PC-3 (cell line): ENCODE measurements around the gene F5. TPM values are rescaled to one million over a fixed set of nuclear protein-coding genes. Genes with fewer than 3 reads are reported as not detected.

ENCODE experiments used
- ATAC-seq: fragments of 200-7000 bp; cut with Tn5 transposase; 2 replicates; pipeline ENCODE4 v1.9.1; 2020; ENCODE audit warnings: mild to moderate bottlenecking, moderate library complexity
- BruUV-seq: library from RNA; stranded (reverse); fragments of 400-500 nt; replicated peaks from 2 replicates; lab custom pipeline; 2021; lab: Mats Ljungman, UMichigan
- CTCF ChIA-PET: fragments of 300-600 bp; sonication (Branson Sonifier 250); formaldehyde crosslinking; loops from one replicate; lab custom pipeline; 2022; ENCODE audit warnings: antibody characterized with exemption; lab: Charles Lee
- POLR2A ChIA-PET: fragments of 300-600 bp; sonication (Branson Sonifier 250); formaldehyde crosslinking; loops from one replicate; lab custom pipeline; 2022; ENCODE audit warnings: antibody characterized with exemption; ENCODE audit not compliant: unreplicated experiment; lab: Charles Lee
- DNase-seq: peaks from one replicate; pipeline ENCODE4 v3.0.0-alpha.2; 2015
- H2AFZ ChIP-seq: fragments of 300-600 bp; sonication (generic); 2 replicates; pipeline ENCODE4 v1.6.0; 2016; ENCODE audit warnings: antibody characterized with exemption, low read length
- H3F3A ChIP-seq: fragments of 300-600 bp; sonication (generic); one replicate; pipeline ENCODE4 v1.6.0; 2017; ENCODE audit warnings: antibody characterized with exemption, low read length, control low read depth, mild to moderate bottlenecking; ENCODE audit not compliant: unreplicated experiment
- H3K27ac ChIP-seq: fragments of 300-600 bp; sonication (generic); 2 replicates; pipeline ENCODE4 v1.5.1; 2016; ENCODE audit warnings: mild to moderate bottlenecking, low read length
- H3K27me3 ChIP-seq: fragments of 300-600 bp; sonication (generic); 2 replicates; pipeline ENCODE4 v1.6.1; 2016; ENCODE audit warnings: low read length, mixed read lengths
- H3K36me3 ChIP-seq: fragments of 300-600 bp; sonication (generic); 2 replicates; pipeline ENCODE4 v1.6.1; 2016; ENCODE audit warnings: low read depth, mixed run types, low read length, mixed read lengths
- H3K4me1 ChIP-seq: fragments of 300-600 bp; sonication (generic); 2 replicates; pipeline ENCODE4 v1.5.1; 2016; ENCODE audit warnings: low read length; ENCODE audit not compliant: insufficient read depth
- H3K4me2 ChIP-seq: fragments of 300-600 bp; sonication (generic); 2 replicates; pipeline ENCODE4 v1.6.0; 2016; ENCODE audit warnings: low read length
- H3K4me3 ChIP-seq: fragments of 300-600 bp; sonication (generic); 2 replicates; pipeline ENCODE4 v1.5.1; 2016; ENCODE audit warnings: mild to moderate bottlenecking, low read length, mixed read lengths
- H3K79me2 ChIP-seq: fragments of 300-600 bp; sonication (generic); 2 replicates; pipeline ENCODE4 v1.6.1; 2017; ENCODE audit warnings: low read length, mixed read lengths
- H3K9ac ChIP-seq: fragments of 300-600 bp; sonication (generic); 2 replicates; pipeline ENCODE4 v1.6.0; 2016; ENCODE audit warnings: mild to moderate bottlenecking, low read length
- H3K9me2 ChIP-seq: fragments of 300-600 bp; sonication (generic); replicated peaks from 2 replicates; pipeline ENCODE4 v1.6.1; 2016; ENCODE audit warnings: mixed run types, low read length, mixed read lengths
- H3K9me3 ChIP-seq: fragments of 300-600 bp; sonication (generic); 2 replicates; pipeline ENCODE4 v1.6.1; 2016; ENCODE audit warnings: low read length, mixed read lengths
- H4K20me1 ChIP-seq: fragments of 300-600 bp; sonication (generic); 2 replicates; pipeline ENCODE4 v1.6.1; 2016; ENCODE audit warnings: low read length, mixed read lengths
- CTCF ChIP-seq: fragments of 300-600 bp; sonication (generic); conservative IDR thresholded peaks from 2 replicates; pipeline ENCODE4 v1.5.1; 2017; ENCODE audit warnings: antibody characterized with exemption, low read depth, mild to moderate bottlenecking, low read length
- EZH2 ChIP-seq: fragments of 300-600 bp; sonication (generic); IDR thresholded peaks from one replicate; pipeline ENCODE4 v1.6.1; 2017; ENCODE audit warnings: antibody characterized with exemption, mild to moderate bottlenecking, low read length; ENCODE audit not compliant: unreplicated experiment
- EZH2phosphoT487 ChIP-seq: fragments of 300-600 bp; sonication (generic); IDR thresholded peaks from 2 replicates; pipeline ENCODE4 v1.6.1; 2018; ENCODE audit warnings: mild to moderate bottlenecking, antibody characterized with exemption, low read length, borderline replicate concordance
- intact Hi-C: fragments of 100-400 bp; cut with micrococcal nuclease; formaldehyde crosslinking; loops from 2 replicates; pipeline ENCODE4 v1.9.0; 2023
- total RNA-seq: library from RNA; depleted of rRNA; stranded (reverse); fragments of >200 nt; gene quantifications from 2 replicates; pipeline ENCODE4 v1.2.3, GENCODE V29; 2014

Gene F5
- total RNA-seq, 1 experiment from 2014 or later, result not detected

GRCh38 chr1:169515641-169516040, 70.6 kb downstream of the F5 start:
- no peaks in the 10 kb centered on the region for H4K20me1 ChIP-seq
- H2AFZ ChIP-seq, result no peak overlapping the region
- ATAC-seq, result no peak
- intact Hi-C loops, result loop anchor here (2.0 kb wide), 1 partner anchor 47 kb away; no protein-coding TSS in a partner anchor
- DNase-seq, result no peak
- no peaks in the 10 kb centered on the region for H3K27me3 ChIP-seq
- TF ChIP-seq CTCF (no peak), EZH2phosphoT487 (no peak), EZH2 (no peak)
- no peaks in the 10 kb centered on the region for H3K79me2 ChIP-seq
- ChIA-PET POLR2A (interaction anchor here (0.7 kb wide), 1 partner anchor 46 kb away, joined by 5 read pairs; no protein-coding TSS in a partner anchor), CTCF (no interaction called here)
- H3K36me3 ChIP-seq, result no peaks in the 10 kb centered on the region
- BruUV-seq, result no TSS peak
- H3K9ac ChIP-seq, result no peak overlapping the region
- peaks cover 56% of the 10 kb centered on the region for H3K4me1 ChIP-seq
- H3K4me2 ChIP-seq, result no peak overlapping the region
- no peaks in the 10 kb centered on the region for H3K9me3 ChIP-seq
- H3F3A ChIP-seq, result peaks cover 5% of the 10 kb centered on the region
- H3K27ac ChIP-seq, result no peak overlapping the region
- H3K9me2 ChIP-seq, result no peaks in the 10 kb centered on the region
- H3K4me3 ChIP-seq, result no peak overlapping the region

GRCh38 chr1:169514566-169515270, 71.6 kb downstream of the F5 start:
- Histone ChIP-seq H2AFZ (no peak overlapping the region), H3K4me2 (no peak overlapping the region), H4K20me1 (no peaks in the 10 kb centered on the region), H3K9me3 (no peaks in the 10 kb centered on the region), H3K27ac (0 out of 2 replicates have a peak overlapping the region, but pooled peaks have one; percentile 2), H3K4me3 (no peak overlapping the region), H3K27me3 (no peaks in the 10 kb centered on the region), H3K4me1 (peaks cover 58% of the 10 kb centered on the region), H3K36me3 (no peaks in the 10 kb centered on the region), H3K9me2 (no peaks in the 10 kb centered on the region), H3K9ac (no peak overlapping the region), H3F3A (peaks cover 5% of the 10 kb centered on the region), H3K79me2 (no peaks in the 10 kb centered on the region)
- intact Hi-C loops, result loop anchor here (1.0 kb wide), 1 partner anchor 14 kb away; no protein-coding TSS in a partner anchor
- POLR2A ChIA-PET, result no interaction called here
- DNase-seq (peak; percentile 32), ATAC-seq (peak; percentile 44)
- BruUV-seq, result no TSS peak
- TF ChIP-seq EZH2 (no peak), CTCF (no peak), EZH2phosphoT487 (no peak)
- CTCF ChIA-PET, result interaction anchor here (1.1 kb wide), 1 partner anchor 31 kb away, joined by 4 read pairs; no protein-coding TSS in a partner anchor

DNA sequence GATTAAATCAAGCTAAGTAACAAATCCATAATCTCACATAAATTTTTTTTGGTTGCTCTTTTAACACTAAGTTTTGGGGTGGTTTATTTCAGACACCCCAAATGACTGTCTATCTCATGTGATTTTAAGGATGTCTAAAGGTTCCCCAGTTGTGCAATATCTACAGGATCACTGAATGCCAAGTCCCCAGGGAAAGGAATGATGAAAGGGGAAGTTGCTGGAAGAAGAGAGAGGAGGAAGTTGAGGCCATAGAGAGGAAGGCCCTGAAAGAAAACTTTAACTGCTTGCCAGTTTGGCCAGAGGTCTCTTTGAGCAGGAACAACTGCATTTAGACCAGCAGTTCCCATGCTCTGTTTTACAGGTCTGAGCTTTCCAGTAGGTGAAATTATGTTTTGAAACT, 73.1 kb downstream of the F5 start:
- Histone ChIP-seq H4K20me1 (no peaks in the 10 kb centered on the region), H3F3A (peaks cover 5% of the 10 kb centered on the region), H3K9me2 (no peaks in the 10 kb centered on the region), H3K4me3 (no peak overlapping the region), H3K79me2 (no peaks in the 10 kb centered on the region), H3K9ac (no peak overlapping the region), H3K4me1 (peaks cover 57% of the 10 kb centered on the region), H3K27me3 (no peaks in the 10 kb centered on the region), H3K36me3 (no peaks in the 10 kb centered on the region), H2AFZ (no peak overlapping the region), H3K9me3 (no peaks in the 10 kb centered on the region), H3K27ac (no peak overlapping the region), H3K4me2 (no peak overlapping the region)
- BruUV-seq, result no TSS peak
- no peak for DNase-seq
- no peak for ATAC-seq
- POLR2A ChIA-PET, result no interaction called here
- intact Hi-C loops, result no loop called here
- TF ChIP-seq EZH2phosphoT487, result no peak
- no peak for TF ChIP-seq CTCF
- no peak for TF ChIP-seq EZH2
- CTCF ChIA-PET, result no interaction called here
